Parathyroid adenoma (tissue), 2 donors: ENCODE measurements around the gene SMPDL3A.
A peak's percentile ranks its signal among the peaks of the same experiment; 100 is the strongest.
"Not testable (repeated sequence)": the region's sequence is repeated elsewhere in the genome, so short reads cannot be mapped to it uniquely, and the experiment has no call there.

Experiments used
- H2AFZ ChIP-seq: fragments of 300-600 bp; sonication (generic); one replicate; pipeline ENCODE4 v1.7.0; 2017; ENCODE audit warnings: antibody characterized with exemption, mild to moderate bottlenecking
- H3K27ac ChIP-seq: fragments of 300-600 bp; sonication (generic); one replicate; pipeline ENCODE4 v1.7.0; 2017
- H3K27me3 ChIP-seq: fragments of 300-600 bp; sonication (generic); one replicate; pipeline ENCODE4 v1.7.0; 2017; ENCODE audit warnings: low read length; ENCODE audit not compliant: control insufficient read depth, insufficient read depth
- H3K36me3 ChIP-seq: fragments of 300-600 bp; sonication (generic); one replicate; pipeline ENCODE4 v1.7.0; 2017; ENCODE audit warnings: low read length; ENCODE audit not compliant: control insufficient read depth, insufficient read depth
- H3K4me1 ChIP-seq: fragments of 300-600 bp; sonication (generic); one replicate; pipeline ENCODE4 v1.7.0; 2017; ENCODE audit warnings: control low read depth
- H3K4me2 ChIP-seq: fragments of 300-600 bp; sonication (generic); one replicate; pipeline ENCODE4 v1.7.0; 2017; ENCODE audit warnings: low read length
- H3K4me3 ChIP-seq: fragments of 300-600 bp; sonication (generic); one replicate; pipeline ENCODE4 v1.7.0; 2017; ENCODE audit warnings: low read depth, low read length
- H3K79me2 ChIP-seq: fragments of 300-600 bp; sonication (generic); one replicate; pipeline ENCODE4 v1.7.0; 2017; ENCODE audit warnings: control low read depth
- H3K9ac ChIP-seq: fragments of 300-600 bp; sonication (generic); one replicate; pipeline ENCODE4 v1.7.0; 2017; ENCODE audit warnings: mild to moderate bottlenecking
- H3K9me3 ChIP-seq: fragments of 300-600 bp; sonication (generic); one replicate; pipeline ENCODE4 v1.7.0; 2017; ENCODE audit warnings: low read length; ENCODE audit not compliant: control insufficient read depth
- TF ChIP-seq, protein P1 (sequence below): fragments of 300-600 bp; sonication (generic); IDR thresholded peaks from one replicate; pipeline ENCODE4 v1.7.0; 2017; ENCODE audit warnings: antibody characterized with exemption, mild to moderate bottlenecking
- donor health status: primary hyperparathyroidism.

Gene SMPDL3A

DNA sequence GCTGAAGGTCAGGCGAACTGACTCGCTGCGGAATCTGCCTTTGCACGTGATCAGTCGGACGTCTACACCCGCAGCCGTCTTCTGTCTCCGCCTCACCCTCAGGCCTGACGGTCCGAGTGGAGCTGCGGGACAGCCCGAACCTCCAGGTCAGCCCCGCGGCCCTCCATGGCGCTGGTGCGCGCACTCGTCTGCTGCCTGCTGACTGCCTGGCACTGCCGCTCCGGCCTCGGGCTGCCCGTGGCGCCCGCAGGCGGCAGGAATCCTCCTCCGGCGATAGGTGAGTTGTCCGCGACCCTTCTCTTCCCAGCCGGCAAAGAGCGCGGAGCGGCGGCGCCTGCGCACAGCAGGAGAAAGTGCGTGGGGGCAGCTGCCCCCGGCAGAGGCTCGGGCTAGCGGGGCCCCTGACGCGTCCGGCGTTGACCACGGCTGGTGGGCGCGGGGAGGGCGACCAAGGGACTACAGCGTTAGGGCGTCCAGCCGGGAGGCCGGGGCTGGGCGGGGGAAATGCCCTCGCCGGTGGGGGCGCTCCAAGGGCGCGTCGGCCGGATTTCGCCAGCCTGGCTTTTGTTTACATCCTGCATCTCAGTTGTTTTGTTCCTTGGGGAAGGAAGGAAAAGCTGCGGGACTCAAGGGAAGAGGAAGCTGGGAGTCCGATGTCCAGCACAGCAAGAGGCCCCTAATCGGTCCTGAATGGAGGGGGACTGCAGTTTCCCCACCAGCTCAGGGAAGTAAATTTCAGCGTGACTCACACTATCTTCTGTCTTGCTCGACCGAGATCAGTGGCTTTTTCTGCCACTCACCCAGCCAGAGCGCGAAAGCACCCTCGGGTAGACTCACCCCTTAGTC is at the start of gene SMPDL3A:
SMPDL3A (plus strand) TSS at position 77 of the 846 bp plus-strand sequence; CDS start at position 166, 89 bp downstream.
- Histone ChIP-seq H3K79me2 (no peaks in the 10 kb centered on the region), H3K9ac (peak within 1 kb of the TSS; percentile 74), H3K4me2 (peak within 1 kb of the TSS; percentile 71), H3K27me3 (no peaks in the 10 kb centered on the region), H3K27ac (peak within 1 kb of the TSS; percentile 97), H3K36me3 (no peaks in the 10 kb centered on the region), H3K9me3 (no peaks in the 10 kb centered on the region), H3K4me3 (peak within 1 kb of the TSS; percentile 80), H2AFZ (peak within 1 kb of the TSS; percentile 94), H3K4me1 (peaks cover 14% of the 10 kb centered on the region)
- TF ChIP-seq, protein P1, sequence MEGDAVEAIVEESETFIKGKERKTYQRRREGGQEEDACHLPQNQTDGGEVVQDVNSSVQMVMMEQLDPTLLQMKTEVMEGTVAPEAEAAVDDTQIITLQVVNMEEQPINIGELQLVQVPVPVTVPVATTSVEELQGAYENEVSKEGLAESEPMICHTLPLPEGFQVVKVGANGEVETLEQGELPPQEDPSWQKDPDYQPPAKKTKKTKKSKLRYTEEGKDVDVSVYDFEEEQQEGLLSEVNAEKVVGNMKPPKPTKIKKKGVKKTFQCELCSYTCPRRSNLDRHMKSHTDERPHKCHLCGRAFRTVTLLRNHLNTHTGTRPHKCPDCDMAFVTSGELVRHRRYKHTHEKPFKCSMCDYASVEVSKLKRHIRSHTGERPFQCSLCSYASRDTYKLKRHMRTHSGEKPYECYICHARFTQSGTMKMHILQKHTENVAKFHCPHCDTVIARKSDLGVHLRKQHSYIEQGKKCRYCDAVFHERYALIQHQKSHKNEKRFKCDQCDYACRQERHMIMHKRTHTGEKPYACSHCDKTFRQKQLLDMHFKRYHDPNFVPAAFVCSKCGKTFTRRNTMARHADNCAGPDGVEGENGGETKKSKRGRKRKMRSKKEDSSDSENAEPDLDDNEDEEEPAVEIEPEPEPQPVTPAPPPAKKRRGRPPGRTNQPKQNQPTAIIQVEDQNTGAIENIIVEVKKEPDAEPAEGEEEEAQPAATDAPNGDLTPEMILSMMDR: peak; percentile 56

DNA sequence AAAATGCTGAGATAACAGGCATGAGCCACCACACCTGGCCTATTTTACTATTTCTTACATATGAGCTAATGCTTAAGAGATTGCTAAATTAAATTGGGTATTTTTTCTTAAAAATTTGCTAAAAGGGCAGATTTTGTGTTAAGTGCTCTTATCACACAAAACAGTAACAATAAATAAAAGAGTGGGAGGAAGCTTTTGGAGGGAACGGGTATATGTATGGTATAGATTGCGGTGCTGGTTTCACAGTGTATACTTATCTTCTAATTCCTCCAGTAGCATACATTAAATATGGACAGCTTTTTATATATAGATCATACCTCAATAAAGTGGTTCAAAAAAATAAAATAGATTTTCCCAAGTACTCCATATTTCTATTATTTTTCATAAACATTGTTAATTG is 49.0 kb upstream of the SMPDL3A start:
- H3K9ac ChIP-seq: no peak overlapping the region
- TF ChIP-seq, protein P1: no peak
- no peaks in the 10 kb centered on the region for H3K36me3 ChIP-seq
- H3K27ac ChIP-seq: no peak overlapping the region
- no peaks in the 10 kb centered on the region for H3K79me2 ChIP-seq
- no peak overlapping the region for H3K4me3 ChIP-seq
- H2AFZ ChIP-seq: no peak overlapping the region
- no peaks in the 10 kb centered on the region for H3K4me1 ChIP-seq
- no peaks in the 10 kb centered on the region for H3K9me3 ChIP-seq
- no peaks in the 10 kb centered on the region for H3K27me3 ChIP-seq
- H3K4me2 ChIP-seq: no peak overlapping the region

DNA sequence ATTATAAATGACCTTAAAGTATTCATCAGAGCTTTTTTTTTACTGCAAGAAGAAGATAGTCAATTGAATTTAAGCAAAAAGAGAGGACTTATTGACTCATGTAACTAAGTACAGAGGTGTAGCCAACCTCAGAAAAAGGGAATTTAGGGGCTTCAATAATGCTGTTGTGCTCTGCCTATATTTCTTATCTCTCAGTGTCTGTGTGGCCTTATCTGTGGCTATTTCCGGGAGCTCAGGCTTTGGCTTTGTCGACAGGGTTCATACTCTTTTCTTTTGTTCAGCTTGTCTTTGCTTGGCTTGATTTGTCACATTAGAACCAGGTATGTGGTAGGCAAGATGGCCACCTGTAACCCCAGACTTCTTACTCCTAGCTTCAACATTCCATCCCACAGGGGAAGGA is 48.1 kb upstream of the SMPDL3A start:
- Histone ChIP-seq H3K36me3 (no peaks in the 10 kb centered on the region), H3K9ac (no peak overlapping the region), H3K27ac (no peak overlapping the region)

DNA sequence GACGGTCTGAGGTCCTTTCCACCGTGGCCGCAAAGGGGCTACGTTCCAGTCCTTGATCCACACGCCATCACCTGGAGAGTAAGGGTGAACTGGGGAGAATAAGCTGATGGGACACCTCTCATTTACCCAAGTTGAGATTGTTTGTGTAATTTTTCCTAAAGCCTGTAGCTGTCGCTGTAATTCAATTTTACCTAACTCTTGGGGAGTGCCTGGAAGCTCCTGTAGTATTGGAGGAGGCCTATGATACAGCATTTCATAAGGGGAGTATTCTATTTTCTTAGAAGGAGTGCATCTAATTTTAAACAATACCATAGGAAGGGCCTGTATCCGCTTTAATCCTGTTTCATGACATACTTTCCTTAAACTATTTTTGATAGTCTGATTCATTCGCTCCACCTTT is 44.8 kb upstream of the SMPDL3A start:
- H3K36me3 ChIP-seq, H3K9ac ChIP-seq, H3K27ac ChIP-seq, H3K79me2 ChIP-seq, H3K4me2 ChIP-seq, H3K9me3 ChIP-seq, H3K4me3 ChIP-seq, H3K4me1 ChIP-seq, H3K27me3 ChIP-seq, H2AFZ ChIP-seq: not testable (repeated sequence)
- TF ChIP-seq, protein P1: peak; percentile 31

More for the DNA sequence above, 48.1 kb upstream of the SMPDL3A start:
- no peaks in the 10 kb centered on the region for H3K4me1 ChIP-seq
- H2AFZ ChIP-seq: no peak overlapping the region
- H3K79me2 ChIP-seq: no peaks in the 10 kb centered on the region
- no peaks in the 10 kb centered on the region for H3K27me3 ChIP-seq
- no peaks in the 10 kb centered on the region for H3K9me3 ChIP-seq
- H3K4me3 ChIP-seq: no peak overlapping the region
- TF ChIP-seq, protein P1: no peak
- H3K4me2 ChIP-seq: no peak overlapping the region

DNA sequence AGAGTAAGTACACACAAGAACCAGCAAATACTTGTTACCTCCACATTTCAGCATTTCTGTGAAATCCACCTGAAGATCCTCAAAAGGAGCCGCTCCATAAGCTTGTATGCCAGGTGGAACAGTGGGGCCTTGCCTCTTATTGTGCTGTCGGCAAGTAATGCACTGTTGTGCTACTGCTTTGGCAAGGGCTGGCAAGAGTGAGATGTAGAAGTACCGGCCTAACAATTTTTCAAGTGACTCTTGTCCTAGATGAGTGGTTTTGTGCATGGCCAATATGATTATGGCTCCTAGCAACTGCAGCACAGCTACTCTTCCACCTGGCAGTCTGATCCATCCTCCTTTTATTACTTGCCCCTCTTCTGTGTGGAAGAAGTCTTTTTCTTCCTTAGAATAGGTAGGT is 44.2 kb upstream of the SMPDL3A start:
- not testable (repeated sequence) for H3K27me3 ChIP-seq, H3K9ac ChIP-seq, H3K36me3 ChIP-seq, H3K4me3 ChIP-seq, H3K4me2 ChIP-seq, H2AFZ ChIP-seq, H3K27ac ChIP-seq, H3K79me2 ChIP-seq, H3K9me3 ChIP-seq, H3K4me1 ChIP-seq
